PC-3 (cell line): Measurements from ENCODE around the gene HSPA1L.

Experiments used
- CTCF ChIP-seq: fragments of 300-600 bp; sonication (generic); conservative IDR thresholded peaks from 2 replicates; pipeline ENCODE4 v1.5.1; 2017; ENCODE audit warnings: antibody characterized with exemption, low read depth, mild to moderate bottlenecking, low read length
- EZH2 ChIP-seq: fragments of 300-600 bp; sonication (generic); IDR thresholded peaks from one replicate; pipeline ENCODE4 v1.6.1; 2017; ENCODE audit warnings: antibody characterized with exemption, mild to moderate bottlenecking, low read length; ENCODE audit not compliant: unreplicated experiment
- EZH2phosphoT487 ChIP-seq: fragments of 300-600 bp; sonication (generic); IDR thresholded peaks from 2 replicates; pipeline ENCODE4 v1.6.1; 2018; ENCODE audit warnings: mild to moderate bottlenecking, antibody characterized with exemption, low read length, borderline replicate concordance

DNA sequence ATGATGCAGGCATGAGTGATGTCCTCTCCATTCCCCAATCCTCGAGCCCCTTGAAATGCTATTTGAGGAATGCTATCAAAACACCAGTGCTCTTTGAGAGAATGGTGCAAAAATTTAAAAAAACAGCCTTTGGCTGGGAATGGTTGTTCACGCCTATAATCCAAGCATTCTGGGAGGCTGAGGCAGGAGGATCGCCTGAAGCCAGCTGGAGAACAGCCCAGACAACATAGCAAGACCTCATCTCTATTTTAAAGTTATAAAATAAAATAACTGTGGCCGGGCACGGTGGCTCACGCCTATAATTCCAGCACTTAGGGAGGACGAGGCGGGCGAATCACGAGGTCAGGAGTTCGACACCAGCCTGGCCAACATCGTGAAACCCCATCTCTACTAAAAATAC lies 15.3 kb downstream of the HSPA1L start:
- TF ChIP-seq CTCF: no peak
- no peak for TF ChIP-seq EZH2
- TF ChIP-seq EZH2phosphoT487: no peak
